ENCODE data around the gene PDZK1IP1. TPM values are rescaled to one million over a fixed set of nuclear protein-coding genes. Genes with fewer than 3 reads are reported as not detected.

PDZK1IP1 gene, protein sequence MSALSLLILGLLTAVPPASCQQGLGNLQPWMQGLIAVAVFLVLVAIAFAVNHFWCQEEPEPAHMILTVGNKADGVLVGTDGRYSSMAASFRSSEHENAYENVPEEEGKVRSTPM
- total RNA-seq (ENCODE audit: low replicate concordance) = not detected in 2 replicates

DNA sequence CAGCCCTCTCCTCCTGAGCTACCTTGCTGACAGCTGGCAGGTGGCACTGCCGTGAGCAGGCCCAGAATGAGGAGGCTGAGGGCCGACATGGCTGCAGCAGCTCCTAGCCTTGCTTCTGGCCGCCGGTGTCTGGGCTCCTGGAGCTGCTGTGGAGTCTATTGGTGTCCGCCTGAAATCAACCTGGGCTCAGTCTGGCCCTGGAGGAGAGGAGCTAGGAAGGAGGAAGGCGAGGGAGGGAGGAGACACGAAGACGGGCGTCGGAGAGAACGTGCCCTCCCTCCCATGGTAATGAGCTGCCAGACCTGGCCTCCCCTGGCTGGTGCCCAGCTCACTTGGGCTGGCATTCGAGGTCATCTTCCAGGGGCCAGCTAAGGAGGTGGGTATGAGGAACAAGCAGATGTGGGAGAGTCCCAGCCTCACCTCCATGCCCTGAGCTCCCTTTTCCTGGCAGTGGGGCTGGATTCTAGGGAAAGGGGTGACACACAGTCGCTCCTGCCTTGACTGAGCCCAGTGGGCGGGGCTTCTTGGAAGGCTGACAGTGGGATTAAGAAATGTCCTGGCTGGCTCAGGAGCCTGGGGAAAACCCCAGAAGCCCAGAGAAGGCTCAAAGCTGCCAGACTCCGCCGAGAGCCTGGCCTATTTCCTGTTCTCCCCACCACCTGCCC lies at the start of gene PDZK1IP1:
Gene PDZK1IP1, minus strand, starts transcription at position 193 of the 665 bp plus-strand sequence. Its CDS starts 104 bp downstream, at position 89.
- H3K4me3 ChIP-seq (ENCODE audit: low read depth, low read length) = no peak within 1 kb of the TSS
- TF ChIP-seq, protein P1, sequence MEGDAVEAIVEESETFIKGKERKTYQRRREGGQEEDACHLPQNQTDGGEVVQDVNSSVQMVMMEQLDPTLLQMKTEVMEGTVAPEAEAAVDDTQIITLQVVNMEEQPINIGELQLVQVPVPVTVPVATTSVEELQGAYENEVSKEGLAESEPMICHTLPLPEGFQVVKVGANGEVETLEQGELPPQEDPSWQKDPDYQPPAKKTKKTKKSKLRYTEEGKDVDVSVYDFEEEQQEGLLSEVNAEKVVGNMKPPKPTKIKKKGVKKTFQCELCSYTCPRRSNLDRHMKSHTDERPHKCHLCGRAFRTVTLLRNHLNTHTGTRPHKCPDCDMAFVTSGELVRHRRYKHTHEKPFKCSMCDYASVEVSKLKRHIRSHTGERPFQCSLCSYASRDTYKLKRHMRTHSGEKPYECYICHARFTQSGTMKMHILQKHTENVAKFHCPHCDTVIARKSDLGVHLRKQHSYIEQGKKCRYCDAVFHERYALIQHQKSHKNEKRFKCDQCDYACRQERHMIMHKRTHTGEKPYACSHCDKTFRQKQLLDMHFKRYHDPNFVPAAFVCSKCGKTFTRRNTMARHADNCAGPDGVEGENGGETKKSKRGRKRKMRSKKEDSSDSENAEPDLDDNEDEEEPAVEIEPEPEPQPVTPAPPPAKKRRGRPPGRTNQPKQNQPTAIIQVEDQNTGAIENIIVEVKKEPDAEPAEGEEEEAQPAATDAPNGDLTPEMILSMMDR (IDR thresholded peaks at IDR 0.05; ENCODE audit: insufficient read depth, low read length) = no peak
- peak; percentile 91 for DNase-seq (ENCODE audit: low read depth)

DNA sequence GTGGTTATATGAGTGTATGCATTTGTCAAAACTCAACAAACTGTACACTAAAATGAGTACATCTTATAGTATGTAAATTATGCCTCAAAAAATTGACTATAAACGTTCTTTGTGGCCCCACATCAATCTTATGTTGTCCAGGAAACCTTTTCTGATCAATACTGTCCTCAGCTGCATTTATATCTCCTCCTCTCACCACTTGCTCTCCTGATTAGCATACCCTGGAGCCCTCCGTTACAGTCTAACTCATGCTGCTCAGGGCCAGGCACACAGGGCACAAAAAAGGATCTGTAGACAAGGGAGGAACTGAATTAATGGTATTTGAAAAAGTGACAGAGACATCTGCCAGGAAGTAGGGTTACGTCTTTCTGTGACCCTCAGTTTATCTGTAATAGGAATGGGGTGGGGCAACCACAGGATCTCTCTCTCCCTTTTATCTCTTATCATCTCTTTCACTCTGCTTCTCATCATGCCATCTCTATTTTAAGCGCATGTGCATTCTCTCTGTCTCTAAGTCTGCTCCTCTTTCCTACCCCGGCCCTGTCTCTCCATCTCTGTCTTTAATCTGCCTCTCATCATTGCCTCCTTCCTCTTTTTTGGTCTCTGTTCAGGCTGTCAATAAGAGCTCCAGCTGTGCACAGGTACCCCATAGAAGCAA lies 49.2 kb upstream of the PDZK1IP1 start:
- DNase-seq (ENCODE audit: low read depth) = no peak
- TF ChIP-seq, protein P1 (IDR thresholded peaks at IDR 0.05; ENCODE audit: insufficient read depth, low read length) = no peak

DNA sequence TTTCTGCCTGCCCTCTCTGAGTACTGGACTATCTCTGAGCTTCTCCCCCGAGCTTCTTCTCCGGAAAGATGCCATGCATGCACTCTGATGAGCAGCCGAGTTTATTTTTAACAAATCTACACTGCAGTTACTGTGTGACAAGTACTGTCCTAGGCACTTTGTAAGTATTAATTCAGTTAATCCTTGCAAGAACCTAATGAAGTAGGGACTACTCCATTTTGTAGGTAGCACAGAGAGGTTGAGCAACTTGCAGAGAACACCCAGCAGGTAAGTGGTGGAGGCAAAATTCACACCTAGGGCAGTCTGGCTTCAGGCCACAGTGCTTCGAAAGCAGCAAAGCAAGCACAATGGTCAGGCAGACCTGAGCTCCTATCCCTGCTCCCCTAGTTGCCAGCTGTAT lies 46.0 kb upstream of the PDZK1IP1 start:
- no peak for DNase-seq (ENCODE audit: low read depth)
- TF ChIP-seq, protein P1 (IDR thresholded peaks at IDR 0.05; ENCODE audit: insufficient read depth, low read length) = no peak
- no peak overlapping the region for H3K4me3 ChIP-seq (ENCODE audit: low read depth, low read length)

More for the DNA sequence above, 49.2 kb upstream of the PDZK1IP1 start:
- H3K4me3 ChIP-seq (ENCODE audit: low read depth, low read length) = no peak overlapping the region

DNA sequence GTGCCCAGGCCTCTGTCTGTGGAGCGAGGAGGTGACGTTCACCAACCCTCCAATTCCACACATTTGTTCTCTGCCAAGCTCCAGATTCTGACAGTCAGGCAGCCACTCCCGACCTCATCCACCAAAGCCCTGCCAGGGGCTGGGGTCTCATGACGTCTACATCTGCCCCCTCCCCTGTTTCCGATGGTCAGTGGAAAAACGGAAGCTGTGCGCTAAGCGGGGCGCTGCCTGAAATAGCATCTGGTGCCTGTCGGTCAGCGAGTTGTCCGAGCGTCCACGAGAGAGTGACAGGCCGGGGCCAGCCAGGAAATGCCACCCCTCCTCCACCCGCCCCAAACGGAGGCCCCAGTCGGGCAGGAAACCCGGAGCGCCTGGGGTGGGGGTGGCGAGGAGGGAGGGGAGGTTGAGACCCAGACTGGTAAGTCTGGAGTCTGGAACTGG lies 45.4 kb upstream of the PDZK1IP1 start:
- DNase-seq (ENCODE audit: low read depth) = no peak
- TF ChIP-seq, protein P1 (IDR thresholded peaks at IDR 0.05; ENCODE audit: insufficient read depth, low read length) = no peak

DNA sequence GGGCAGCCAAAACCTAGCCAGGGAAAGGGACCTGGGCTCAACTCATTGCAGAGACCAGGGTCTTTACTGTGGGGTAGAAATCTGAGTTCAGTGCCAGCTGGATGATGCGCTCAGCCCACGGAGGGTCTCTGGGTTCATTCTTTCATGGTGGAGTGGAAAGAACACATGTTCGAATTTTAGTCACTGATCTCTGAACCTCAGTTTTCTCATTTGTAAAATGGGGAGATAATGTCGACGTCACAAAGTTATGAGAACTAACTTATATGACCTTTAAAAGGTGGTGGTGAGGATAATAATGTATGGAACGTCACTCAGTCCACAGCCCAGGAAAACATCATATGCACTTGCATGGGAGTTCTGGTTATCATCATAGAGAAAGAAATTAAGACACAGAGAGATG lies 43.4 kb upstream of the PDZK1IP1 start:
- no peak overlapping the region for H3K4me3 ChIP-seq (ENCODE audit: low read depth, low read length)
- DNase-seq (ENCODE audit: low read depth) = no peak
- TF ChIP-seq, protein P1 (IDR thresholded peaks at IDR 0.05; ENCODE audit: insufficient read depth, low read length) = no peak

More for the DNA sequence above, 45.4 kb upstream of the PDZK1IP1 start:
- no peak overlapping the region for H3K4me3 ChIP-seq (ENCODE audit: low read depth, low read length)

DNA sequence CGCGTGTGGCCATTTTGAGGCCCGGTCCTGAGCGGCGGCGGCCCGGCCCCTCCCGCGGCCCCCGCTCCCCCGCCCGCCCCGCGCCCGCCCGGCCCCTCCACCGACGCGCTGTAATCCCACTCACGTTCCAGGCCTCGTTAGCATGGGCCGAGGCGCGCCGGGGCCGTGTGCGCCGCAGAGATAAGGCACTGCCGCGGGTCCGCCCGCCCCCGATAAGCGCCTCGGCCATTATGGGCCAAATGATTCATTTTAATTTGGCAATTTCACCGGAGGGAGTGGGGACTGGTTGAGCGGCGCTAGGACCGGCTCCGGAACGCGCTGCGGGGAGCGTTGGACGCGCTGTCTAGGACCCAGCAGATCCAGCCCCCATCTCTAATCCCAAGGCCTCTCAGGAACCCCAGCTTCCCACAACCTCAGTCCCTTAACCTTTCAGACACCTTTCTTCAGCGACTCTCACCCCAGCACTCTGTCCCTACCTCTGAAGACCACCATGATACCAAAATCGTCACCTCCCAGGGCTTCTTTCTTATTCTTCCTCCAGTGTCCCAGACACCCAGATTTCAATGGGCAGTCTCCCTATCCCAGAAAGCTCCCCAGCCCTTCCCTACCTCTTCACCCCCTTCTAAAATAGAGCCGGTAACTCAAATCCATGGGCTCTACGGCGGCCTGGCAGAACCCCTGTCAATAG lies 42.5 kb upstream of the PDZK1IP1 start, which contains the start of gene TAL1:
Gene TAL1, minus strand, starts transcription at position 39 of the 688 bp plus-strand sequence. CDS start 6,337 bp downstream, outside the sequence.
- TF ChIP-seq, protein P1 (IDR thresholded peaks at IDR 0.05; ENCODE audit: insufficient read depth, low read length) = no peak
- H3K4me3 ChIP-seq (ENCODE audit: low read depth, low read length) = peak within 1 kb of the TSS; percentile 45
- no peak for DNase-seq (ENCODE audit: low read depth)
